ENCODE data around the gene PKD2L1.
A peak's percentile ranks its signal among the peaks of the same experiment; 100 is the strongest.

Gene PKD2L1

DNA sequence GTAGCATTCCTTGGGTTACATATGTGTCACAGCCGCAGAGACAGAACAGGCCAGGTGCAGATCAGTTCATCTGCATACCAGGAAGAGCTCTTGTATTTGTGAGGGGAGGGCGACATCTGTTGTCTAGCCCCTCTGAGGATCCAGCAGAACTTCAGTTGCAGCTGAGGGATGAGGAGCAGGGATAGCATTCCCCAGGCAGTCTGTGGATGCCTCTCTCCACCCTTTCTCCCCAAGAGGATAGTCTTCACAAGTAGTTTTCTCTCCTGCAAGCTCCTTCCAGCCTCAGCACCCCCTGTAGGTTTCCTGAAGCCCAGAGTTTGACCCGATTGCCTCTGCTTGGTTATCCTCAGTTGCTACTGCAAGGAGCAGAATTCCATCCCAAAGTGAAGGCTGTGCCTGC is 19.6 kb upstream of the PKD2L1 start:
- ChIA-PET POLR2A (ENCODE audit: low non-redundant PET) (interaction anchor here (1.2 to 4.7 kb wide), 2 partner anchors 15 to 24 kb away, joined by 5 to 54 read pairs; no protein-coding TSS in a partner anchor), CTCF (interaction anchor here (0.6 to 4.9 kb wide), 10 partner anchors 15 to 1901 kb away, joined by 3 to 24 read pairs (median 4); no protein-coding TSS in a partner anchor)
- TF ChIP-seq, protein P1, sequence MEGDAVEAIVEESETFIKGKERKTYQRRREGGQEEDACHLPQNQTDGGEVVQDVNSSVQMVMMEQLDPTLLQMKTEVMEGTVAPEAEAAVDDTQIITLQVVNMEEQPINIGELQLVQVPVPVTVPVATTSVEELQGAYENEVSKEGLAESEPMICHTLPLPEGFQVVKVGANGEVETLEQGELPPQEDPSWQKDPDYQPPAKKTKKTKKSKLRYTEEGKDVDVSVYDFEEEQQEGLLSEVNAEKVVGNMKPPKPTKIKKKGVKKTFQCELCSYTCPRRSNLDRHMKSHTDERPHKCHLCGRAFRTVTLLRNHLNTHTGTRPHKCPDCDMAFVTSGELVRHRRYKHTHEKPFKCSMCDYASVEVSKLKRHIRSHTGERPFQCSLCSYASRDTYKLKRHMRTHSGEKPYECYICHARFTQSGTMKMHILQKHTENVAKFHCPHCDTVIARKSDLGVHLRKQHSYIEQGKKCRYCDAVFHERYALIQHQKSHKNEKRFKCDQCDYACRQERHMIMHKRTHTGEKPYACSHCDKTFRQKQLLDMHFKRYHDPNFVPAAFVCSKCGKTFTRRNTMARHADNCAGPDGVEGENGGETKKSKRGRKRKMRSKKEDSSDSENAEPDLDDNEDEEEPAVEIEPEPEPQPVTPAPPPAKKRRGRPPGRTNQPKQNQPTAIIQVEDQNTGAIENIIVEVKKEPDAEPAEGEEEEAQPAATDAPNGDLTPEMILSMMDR (conservative IDR thresholded peaks at IDR 0.05; ENCODE audit: low read depth): no peak
- DNase-seq (ENCODE audit: low spot score): no peak
- H3K27ac ChIP-seq: peak overlapping the region; percentile 92

DNA sequence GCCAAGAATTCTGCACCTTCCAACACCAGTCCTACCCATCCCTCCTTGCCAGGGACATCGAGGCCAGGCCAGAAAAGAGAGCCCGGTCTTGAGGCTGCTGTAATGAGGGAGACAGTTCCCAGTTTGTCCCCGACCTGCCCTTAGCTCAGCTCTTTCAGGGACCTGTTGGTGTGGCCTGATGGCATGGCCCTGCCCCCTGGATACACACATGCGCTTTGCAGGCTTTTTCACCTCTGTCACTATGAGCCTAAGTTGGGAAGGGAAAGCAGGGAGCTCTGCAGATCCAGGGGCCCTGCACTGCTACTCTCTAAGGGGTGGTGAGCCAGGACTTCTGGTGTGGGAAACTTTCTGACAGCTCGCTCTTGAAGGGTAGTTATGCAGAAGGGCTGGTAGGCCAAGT is 19.1 kb upstream of the PKD2L1 start:
- ChIA-PET CTCF (interaction anchor here (0.5 to 4.9 kb wide), 7 partner anchors 16 to 1902 kb away, joined by 4 to 24 read pairs (median 4); no protein-coding TSS in a partner anchor), POLR2A (ENCODE audit: low non-redundant PET) (interaction anchor here (1.0 to 4.7 kb wide), 3 partner anchors 11 to 81 kb away, joined by 3 to 54 read pairs (median 5); no protein-coding TSS in a partner anchor)
- peak overlapping the region; percentile 92 for H3K27ac ChIP-seq
- TF ChIP-seq, protein P1 (conservative IDR thresholded peaks at IDR 0.05; ENCODE audit: low read depth): no peak
- DNase-seq (ENCODE audit: low spot score): no peak

DNA sequence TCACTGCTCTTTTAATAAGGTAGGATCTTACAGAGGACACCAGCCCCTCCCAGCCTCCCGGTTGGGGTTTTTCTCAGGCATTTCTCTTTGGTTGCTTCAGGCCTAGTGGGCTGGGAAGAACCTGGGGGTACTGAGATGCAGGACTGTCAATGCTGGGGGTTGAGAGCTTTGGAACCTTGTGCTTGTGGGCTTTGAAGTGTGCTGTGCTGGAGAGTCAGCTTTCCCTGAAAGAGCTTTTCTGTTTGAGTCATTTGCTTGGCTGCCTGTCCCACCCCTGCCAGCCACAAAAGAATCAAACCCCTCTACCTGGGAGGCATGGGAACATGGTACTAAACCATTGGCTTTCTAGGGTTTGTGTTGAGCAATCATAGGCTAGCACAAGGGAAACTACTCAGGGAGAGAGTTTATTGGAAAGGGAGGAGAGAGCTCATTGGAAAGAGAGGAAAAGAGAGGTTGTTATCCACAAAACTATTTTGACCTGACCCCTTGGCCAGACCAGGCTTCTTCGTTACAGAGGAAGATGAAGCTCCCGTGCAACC is 18.4 kb upstream of the PKD2L1 start:
- TF ChIP-seq, protein P1 (conservative IDR thresholded peaks at IDR 0.05; ENCODE audit: low read depth): no peak
- CTCF ChIA-PET: interaction anchor here (0.5 to 4.9 kb wide), 4 partner anchors 10 to 85 kb away, joined by 3 to 24 read pairs (median 6); no protein-coding TSS in a partner anchor
- POLR2A ChIA-PET (ENCODE audit: low non-redundant PET): interaction anchor here (1.0 to 4.7 kb wide), 3 partner anchors 11 to 81 kb away, joined by 3 to 54 read pairs (median 5); no protein-coding TSS in a partner anchor
- peak overlapping the region; percentile 92 for H3K27ac ChIP-seq
- DNase-seq (ENCODE audit: low spot score): no peak

DNA sequence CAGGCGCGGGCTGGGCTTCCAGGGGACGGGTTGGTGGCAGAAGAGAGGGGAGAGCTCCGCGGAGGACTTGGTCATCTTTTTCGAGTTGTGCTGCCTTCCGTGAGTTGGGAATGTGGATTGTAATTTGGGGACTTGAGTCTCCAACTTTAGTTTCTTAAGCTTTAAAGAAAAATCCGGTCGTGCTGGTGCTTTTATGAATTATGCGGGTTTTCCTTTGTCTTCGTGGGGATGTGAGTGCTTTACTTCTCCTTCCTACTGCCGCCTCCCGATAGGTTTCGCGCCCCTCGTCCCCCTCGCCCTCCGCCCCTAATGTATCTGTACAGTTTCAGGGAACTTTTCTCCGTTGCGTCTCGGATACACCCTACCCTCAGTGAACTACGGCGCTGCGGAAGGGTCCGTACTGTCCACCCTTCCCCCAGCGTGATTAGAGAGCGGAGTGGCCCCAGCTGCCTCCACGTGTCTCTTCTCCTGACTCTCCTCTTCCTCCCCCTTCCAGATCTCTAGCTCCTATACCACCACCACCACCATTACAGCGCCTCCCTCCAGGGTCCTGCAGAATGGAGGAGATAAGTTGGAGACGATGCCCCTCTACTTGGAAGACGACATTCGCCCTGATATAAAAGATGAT is 17.7 kb upstream of the PKD2L1 start:
- POLR2A ChIA-PET (ENCODE audit: low non-redundant PET): interaction anchor here (1.3 to 4.7 kb wide), 2 partner anchors 12 to 26 kb away, joined by 5 to 54 read pairs; no protein-coding TSS in a partner anchor
- peak overlapping the region; percentile 92 for H3K27ac ChIP-seq
- TF ChIP-seq, protein P1 (conservative IDR thresholded peaks at IDR 0.05; ENCODE audit: low read depth): no peak
- CTCF ChIA-PET: interaction anchor here (0.6 to 4.9 kb wide), 6 partner anchors 11 to 939 kb away, joined by 3 to 24 read pairs (median 3); no protein-coding TSS in a partner anchor
- DNase-seq (ENCODE audit: low spot score): no peak

DNA sequence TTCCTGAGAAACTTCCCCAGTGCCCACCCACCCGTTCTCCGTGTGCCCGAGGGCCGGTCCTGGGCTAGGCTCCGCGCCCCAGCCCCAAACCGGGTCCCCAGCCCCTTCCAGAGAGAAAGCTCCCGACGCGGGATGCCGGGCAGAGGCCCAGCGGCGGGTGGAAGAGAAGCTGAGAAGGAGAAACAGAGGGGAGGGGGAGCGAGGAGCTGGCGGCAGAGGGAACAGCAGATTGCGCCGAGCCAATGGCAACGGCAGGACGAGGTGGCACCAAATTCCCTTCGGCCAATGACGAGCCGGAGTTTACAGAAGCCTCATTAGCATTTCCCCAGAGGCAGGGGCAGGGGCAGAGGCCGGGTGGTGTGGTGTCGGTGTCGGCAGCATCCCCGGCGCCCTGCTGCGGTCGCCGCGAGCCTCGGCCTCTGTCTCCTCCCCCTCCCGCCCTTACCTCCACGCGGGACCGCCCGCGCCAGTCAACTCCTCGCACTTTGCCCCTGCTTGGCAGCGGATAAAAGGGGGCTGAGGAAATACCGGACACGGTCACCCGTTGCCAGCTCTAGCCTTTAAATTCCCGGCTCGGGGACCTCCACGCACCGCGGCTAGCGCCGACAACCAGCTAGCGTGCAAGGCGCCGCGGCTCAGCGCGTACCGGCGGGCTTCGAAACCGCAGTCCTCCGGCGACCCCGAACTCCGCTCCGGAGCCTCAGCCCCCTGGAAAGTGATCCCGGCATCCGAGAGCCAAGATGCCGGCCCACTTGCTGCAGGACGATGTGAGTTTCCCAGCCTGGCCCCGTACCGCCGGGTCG is 16.9 kb upstream of the PKD2L1 start, which contains the start of gene SCD:
Gene SCD (plus strand): TSS at position 469 of the 803 bp plus-strand sequence. CDS start 272 bp downstream, at position 741.
- peak within 1 kb of the TSS; percentile 92 for H3K27ac ChIP-seq
- ChIA-PET POLR2A (ENCODE audit: low non-redundant PET) (interaction anchor here (1.0 to 4.7 kb wide), 4 partner anchors 18 to 167 kb away, joined by 3 to 54 read pairs (median 6); no protein-coding TSS in a partner anchor), CTCF (interaction anchor here (0.6 to 4.9 kb wide), 3 partner anchors 27 to 87 kb away, joined by 3 to 24 read pairs (median 3); no protein-coding TSS in a partner anchor)
- DNase-seq (ENCODE audit: low spot score): peak; percentile 97
- TF ChIP-seq, protein P1 (conservative IDR thresholded peaks at IDR 0.05; ENCODE audit: low read depth): no peak

Data from RWPE1 (cell line).